HepG2 (cell line): ENCODE results near the gene GDF15. TPM values are rescaled to one million over a fixed set of nuclear protein-coding genes. Genes with fewer than 3 reads are reported as not detected.
A peak's percentile ranks its signal among the peaks of the same experiment; 100 is the strongest.

Source experiments
- ATF2 ChIP-seq: sonication (generic); formaldehyde crosslinking; IDR thresholded peaks from 2 replicates; pipeline ENCODE4 v1.4.0; 2020; ENCODE audit warnings: missing genetic modification reagents
- BHLHE40 ChIP-seq: IDR thresholded peaks from 2 replicates; pipeline ENCODE4 v1.6.1; 2011; ENCODE audit warnings: low read length, improper control_type of control experiment
- CREM ChIP-seq, 2 experiments: sonication (generic) in 1 of 2; formaldehyde crosslinking in 1 of 2; IDR thresholded peaks; 2 replicates each; pipeline versions ENCODE4 v1.4.0 to v1.6.1; 2016 to 2020; ENCODE audit warnings: antibody characterized with exemption in 1 of 2, mild to moderate bottlenecking in 1 of 2, missing genetic modification reagents in 1 of 2
- HDAC1 ChIP-seq: sonication (generic); formaldehyde crosslinking; IDR thresholded peaks from 2 replicates; pipeline ENCODE4 v1.5.1; 2020; ENCODE audit warnings: mild to moderate bottlenecking, missing genetic modification reagents
- JUN ChIP-seq: sonication (generic); formaldehyde crosslinking; IDR thresholded peaks from 2 replicates; pipeline ENCODE4 v1.4.0; 2020; ENCODE audit warnings: mild to moderate bottlenecking, missing genetic modification reagents
- MYNN ChIP-seq: sonication (generic); formaldehyde crosslinking; IDR thresholded peaks from 2 replicates; pipeline ENCODE4 v1.4.0; 2020; ENCODE audit warnings: mild to moderate bottlenecking, low read depth, missing genetic modification reagents
- NCOA2 ChIP-seq: sonication (generic); formaldehyde crosslinking; IDR thresholded peaks from 2 replicates; pipeline ENCODE4 v1.8.0; 2022; ENCODE audit warnings: inconsistent platforms
- NKX3-1 ChIP-seq: sonication (generic); formaldehyde crosslinking; IDR thresholded peaks from 2 replicates; pipeline ENCODE4 v1.5.0; 2020; ENCODE audit warnings: missing genetic modification reagents
- PBX3 ChIP-seq: sonication (generic); formaldehyde crosslinking; IDR thresholded peaks from 2 replicates; pipeline ENCODE4 v1.8.1; 2023; ENCODE audit warnings: missing genetic modification reagents, inconsistent platforms, borderline replicate concordance
- PHF5A ChIP-seq: IDR thresholded peaks from one replicate; pipeline ENCODE4 v1.6.1; 2018; ENCODE audit warnings: low read depth, missing genetic modification reagents; ENCODE audit not compliant: unreplicated experiment
- TFE3 ChIP-seq: IDR thresholded peaks from 2 replicates; pipeline ENCODE4 v1.6.1; 2016
- ZFP1 ChIP-seq: IDR thresholded peaks from 2 replicates; pipeline ENCODE4 v1.6.1; 2016
- ZKSCAN8 ChIP-seq: IDR thresholded peaks from 2 replicates; pipeline ENCODE4 v1.6.1; 2016; ENCODE audit warnings: borderline replicate concordance, missing genetic modification reagents, missing compliant biosample characterization
- ZMAT5 ChIP-seq: sonication (generic); formaldehyde crosslinking; IDR thresholded peaks from 2 replicates; pipeline ENCODE4 v1.5.0; 2020; ENCODE audit warnings: mild to moderate bottlenecking, low read depth, missing genetic modification reagents, borderline replicate concordance
- ZNF383 ChIP-seq: sonication (generic); formaldehyde crosslinking; IDR thresholded peaks from 2 replicates; pipeline ENCODE4 v1.4.0; 2020; ENCODE audit warnings: missing genetic modification reagents, mild to moderate bottlenecking, borderline replicate concordance
- ZNF430 ChIP-seq: sonication (generic); formaldehyde crosslinking; IDR thresholded peaks from 2 replicates; pipeline ENCODE4 v1.9.0; 2021; ENCODE audit warnings: mild to moderate bottlenecking, missing genetic modification reagents
- ZNF503 ChIP-seq: sonication (generic); formaldehyde crosslinking; IDR thresholded peaks from 2 replicates; pipeline ENCODE4 v1.4.0; 2020; ENCODE audit warnings: missing genetic modification reagents
- ZNF777 ChIP-seq: sonication (generic); formaldehyde crosslinking; IDR thresholded peaks from 2 replicates; pipeline ENCODE4 v1.4.0; 2020; ENCODE audit warnings: missing genetic modification reagents
- polyA plus RNA-seq, 8 experiments: library from polyadenylated mRNA; depleted of rRNA in 3 of 8; stranded (reverse) in 7 of 8; unstranded in 1 of 8; fragments of >200 nt; fragmentation: Illumina TruSeq in 4 of 8; extraction: Trizol in 4 of 8; gene quantifications; 2 replicates each; pipeline versions ENCODE4 v1.2.1 to v1.2.3, GENCODE V29; 2011 to 2016; ENCODE audit warnings: low read depth in 4 of 8, missing spikeins in 1 of 8, mixed read lengths in 1 of 8; ENCODE audit not compliant: insufficient read depth in 1 of 8
- total RNA-seq, 5 experiments: library from RNA; depleted of rRNA; stranded (reverse); fragments of >200 nt; fragmentation: Illumina TruSeq; extraction: Trizol; gene quantifications; 2 replicates each; pipeline ENCODE4 v1.2.3, GENCODE V29; 2016; ENCODE audit warnings: low read depth in 1 of 5
- TF ChIP-seq, protein P1 (sequence below): sonication (generic); formaldehyde crosslinking; IDR thresholded peaks from 2 replicates; pipeline ENCODE4 v1.4.0; 2020; ENCODE audit warnings: missing genetic modification reagents, borderline replicate concordance

GDF15 gene
- total and polyA plus RNA-seq, 2 of the 13 experiments (the other 11 are each of a cell fraction or from before 2014, with no cell fraction given): 146 to 422 TPM

DNA sequence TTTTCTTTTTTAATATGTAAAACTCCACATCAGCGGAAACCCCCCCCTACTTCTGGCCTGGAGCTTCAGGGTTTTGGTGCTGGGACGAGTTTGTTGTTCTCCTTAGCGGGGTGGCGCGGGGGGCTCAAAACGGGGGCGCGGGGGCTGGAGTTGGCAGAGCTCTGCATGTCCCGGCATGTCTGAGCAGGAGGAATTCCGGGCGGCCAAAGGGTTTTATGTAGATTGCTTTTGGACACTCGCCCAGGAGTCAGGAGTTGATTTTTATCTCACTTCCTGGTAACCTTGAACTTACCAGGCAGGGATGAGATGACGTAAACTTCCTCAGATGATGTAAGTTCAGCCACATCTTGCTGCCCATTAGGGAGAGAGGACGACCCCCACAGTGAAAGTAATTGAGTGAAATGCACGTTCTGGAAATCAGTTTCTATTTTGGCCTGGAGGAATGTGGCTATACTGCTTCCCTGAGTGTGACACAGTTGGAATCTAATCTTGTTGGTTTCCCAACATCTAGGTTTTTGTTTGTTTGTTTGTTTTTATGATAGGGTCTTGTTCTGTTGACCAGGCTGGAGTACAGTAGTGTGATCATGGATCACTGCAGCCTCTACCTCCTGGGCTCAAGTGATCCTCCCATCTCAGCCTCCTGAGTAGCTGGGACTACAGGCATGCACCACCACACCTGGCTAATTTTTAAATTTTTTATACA, 21.0 kb upstream of the GDF15 start (continued):
- peak; percentile 64; the same call in 1 of the 2 replicates for TF ChIP-seq ZNF503 (CRISPR knock-in tag)
- peak; percentile 74 for TF ChIP-seq BHLHE40
- no peak for TF ChIP-seq PBX3 (CRISPR knock-in tag)
- no peak for TF ChIP-seq PHF5A (CRISPR knock-in tag)
- peak; percentile 96 for TF ChIP-seq NCOA2
- no peak for TF ChIP-seq ZMAT5
- TF ChIP-seq ZNF430: 0 out of 2 replicates have a peak, but pooled peaks have one; percentile 22
- TF ChIP-seq MYNN (CRISPR knock-in tag): no peak
- TF ChIP-seq CREM (IDR thresholded peaks at IDR 0.05): peak; percentile 88
- no peak for TF ChIP-seq CREM (CRISPR knock-in tag; IDR thresholded peaks at IDR 0.05)
- TF ChIP-seq JUN: peak; percentile 91
- no peak for TF ChIP-seq ZNF383 (CRISPR knock-in tag)
- peak; percentile 98 for TF ChIP-seq TFE3
- TF ChIP-seq ZNF777: no peak
- TF ChIP-seq HDAC1: peak; percentile 67; the same call in 1 of the 2 replicates
- peak; percentile 47; the same call in 1 of the 2 replicates for TF ChIP-seq NKX3-1 (CRISPR knock-in tag)
- TF ChIP-seq, protein P1, sequence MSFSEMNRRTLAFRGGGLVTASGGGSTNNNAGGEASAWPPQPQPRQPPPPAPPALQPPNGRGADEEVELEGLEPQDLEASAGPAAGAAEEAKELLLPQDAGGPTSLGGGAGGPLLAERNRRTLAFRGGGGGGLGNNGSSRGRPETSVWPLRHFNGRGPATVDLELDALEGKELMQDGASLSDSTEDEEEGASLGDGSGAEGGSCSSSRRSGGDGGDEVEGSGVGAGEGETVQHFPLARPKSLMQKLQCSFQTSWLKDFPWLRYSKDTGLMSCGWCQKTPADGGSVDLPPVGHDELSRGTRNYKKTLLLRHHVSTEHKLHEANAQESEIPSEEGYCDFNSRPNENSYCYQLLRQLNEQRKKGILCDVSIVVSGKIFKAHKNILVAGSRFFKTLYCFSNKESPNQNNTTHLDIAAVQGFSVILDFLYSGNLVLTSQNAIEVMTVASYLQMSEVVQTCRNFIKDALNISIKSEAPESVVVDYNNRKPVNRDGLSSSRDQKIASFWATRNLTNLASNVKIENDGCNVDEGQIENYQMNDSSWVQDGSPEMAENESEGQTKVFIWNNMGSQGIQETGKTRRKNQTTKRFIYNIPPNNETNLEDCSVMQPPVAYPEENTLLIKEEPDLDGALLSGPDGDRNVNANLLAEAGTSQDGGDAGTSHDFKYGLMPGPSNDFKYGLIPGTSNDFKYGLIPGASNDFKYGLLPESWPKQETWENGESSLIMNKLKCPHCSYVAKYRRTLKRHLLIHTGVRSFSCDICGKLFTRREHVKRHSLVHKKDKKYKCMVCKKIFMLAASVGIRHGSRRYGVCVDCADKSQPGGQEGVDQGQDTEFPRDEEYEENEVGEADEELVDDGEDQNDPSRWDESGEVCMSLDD (CRISPR knock-in tag): 0 out of 2 replicates have a peak, but pooled peaks have one; percentile 68
- no peak for TF ChIP-seq ZFP1 (CRISPR knock-in tag)
- peak; percentile 100 for TF ChIP-seq ATF2
- 0 out of 2 replicates have a peak, but pooled peaks have one; percentile 43 for TF ChIP-seq ZKSCAN8 (CRISPR knock-in tag)
